Mucosa of rectum (tissue), 2 donors: ENCODE results near the gene FBXW2.

Experiments used
- H3K27ac ChIP-seq, 2 donors: one replicate each; pipeline ENCODE4 v1.7.0; 2013; ENCODE audit warnings: inconsistent platforms in 2 of 2, low read depth in 2 of 2, low read length in 2 of 2
- H3K27me3 ChIP-seq, 2 donors: one replicate each; pipeline ENCODE4 v1.7.0; 2013; ENCODE audit warnings: low read length in 2 of 2; ENCODE audit not compliant: control insufficient read depth in 2 of 2, insufficient read depth in 2 of 2
- H3K36me3 ChIP-seq, 2 donors: one replicate each; pipeline ENCODE4 v1.7.0; 2013; ENCODE audit warnings: low read length in 2 of 2; ENCODE audit not compliant: control insufficient read depth in 2 of 2, insufficient read depth in 2 of 2
- H3K4me1 ChIP-seq, 2 donors: one replicate each; pipeline ENCODE4 v1.7.0; 2013; ENCODE audit warnings: low read length in 2 of 2, mild to moderate bottlenecking in 1 of 2; ENCODE audit not compliant: control insufficient read depth in 2 of 2, insufficient read depth in 2 of 2
- H3K4me3 ChIP-seq, 2 donors: one replicate each; pipeline ENCODE4 v1.7.0; 2013; ENCODE audit warnings: low read length in 2 of 2
- H3K9ac ChIP-seq, 2 donors: one replicate each; pipeline ENCODE4 v1.7.0; 2013; ENCODE audit warnings: low read length in 2 of 2, low read depth in 1 of 2, mild to moderate bottlenecking in 1 of 2
- H3K9me3 ChIP-seq, 2 donors: one replicate each; pipeline ENCODE4 v1.7.0; 2013; ENCODE audit warnings: low read length in 2 of 2; ENCODE audit not compliant: control insufficient read depth in 2 of 2
- donor health status: healthy.
- donor health status: Normal muscosa, but diverticular disease.

The FBXW2 gene

GRCh38 chr9:120780367-120780766, 12.8 kb downstream of the FBXW2 start:
- Histone ChIP-seq H3K4me3 (no peak overlapping the region), H3K27me3 (no peaks in the 10 kb centered on the region), H3K27ac (no peak overlapping the region), H3K9me3 (no peaks in the 10 kb centered on the region), H3K4me1 (no peaks in the 10 kb centered on the region), H3K36me3 (peaks cover 19 to 29% of the 10 kb centered on the region in 2 donors), H3K9ac (no peak overlapping the region)

DNA sequence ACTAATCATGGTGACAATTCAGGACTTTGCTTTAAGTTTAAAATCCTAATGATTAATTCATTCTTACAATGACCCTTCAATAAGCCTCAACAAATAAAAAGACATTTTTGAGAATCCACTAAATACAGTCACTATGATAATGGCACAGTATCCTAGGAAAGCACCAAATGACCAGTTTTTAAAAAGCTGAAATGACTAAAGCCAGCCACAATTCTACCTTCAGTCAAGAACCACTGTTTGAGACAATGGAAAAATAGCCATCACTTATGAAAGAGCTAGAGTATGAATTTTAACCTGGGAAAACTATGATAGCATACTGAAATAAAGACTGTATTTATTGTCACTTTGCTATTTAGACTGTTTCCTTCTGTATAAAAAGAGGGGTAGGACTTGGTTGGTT, 14.0 kb downstream of the FBXW2 start:
- Histone ChIP-seq H3K4me1 (no peaks in the 10 kb centered on the region), H3K36me3 (peaks cover 25 to 32% of the 10 kb centered on the region in 2 donors), H3K9me3 (no peaks in the 10 kb centered on the region), H3K4me3 (no peak overlapping the region), H3K9ac (no peak overlapping the region), H3K27ac (no peak overlapping the region), H3K27me3 (no peaks in the 10 kb centered on the region)

DNA sequence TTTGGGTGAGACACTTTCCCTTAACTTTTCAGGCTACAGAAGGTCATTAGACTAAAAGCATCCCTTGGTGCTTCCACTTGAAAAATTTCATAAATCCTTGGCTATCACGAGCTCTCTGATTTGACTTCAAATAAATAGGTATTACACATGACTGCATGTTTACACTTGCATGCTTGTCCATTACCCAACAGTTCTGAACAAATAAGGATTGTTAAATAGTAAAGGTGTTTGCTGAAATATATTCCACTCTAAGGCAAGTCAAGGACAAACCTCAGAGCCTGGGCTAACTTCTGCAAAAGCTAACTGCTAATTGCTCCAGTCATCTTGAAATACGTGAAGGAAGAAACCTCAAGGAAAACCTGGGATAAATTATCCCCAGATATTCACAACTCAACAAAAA, 14.5 kb downstream of the FBXW2 start:
- no peak overlapping the region for H3K27ac ChIP-seq
- no peaks in the 10 kb centered on the region for H3K9me3 ChIP-seq

DNA sequence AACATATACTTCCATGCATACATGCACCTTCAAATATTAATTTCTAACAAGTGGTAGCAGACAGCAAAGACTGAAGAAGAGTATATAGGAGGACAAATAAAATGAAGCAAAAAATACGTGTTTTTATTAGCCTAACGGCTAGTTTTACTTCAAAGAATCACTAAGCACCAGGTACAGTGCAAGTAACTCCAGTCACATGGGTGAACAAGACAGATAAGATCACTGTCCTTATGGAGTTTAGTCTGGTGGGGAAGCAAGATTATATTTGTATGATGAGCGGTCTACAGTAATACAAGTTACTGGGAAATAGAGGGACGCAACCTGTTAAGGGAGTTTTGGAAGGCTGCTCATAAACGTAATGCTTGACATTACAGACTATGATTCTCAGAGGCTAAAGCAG, 16.0 kb downstream of the FBXW2 start:
- Histone ChIP-seq H3K9me3 (no peaks in the 10 kb centered on the region), H3K27me3 (no peaks in the 10 kb centered on the region), H3K36me3 (peaks cover 31 to 38% of the 10 kb centered on the region in 2 donors), H3K9ac (no peak overlapping the region), H3K4me3 (no peak overlapping the region), H3K4me1 (no peaks in the 10 kb centered on the region), H3K27ac (no peak overlapping the region)

More for the DNA sequence above, 14.5 kb downstream of the FBXW2 start:
- peaks cover 27 to 32% of the 10 kb centered on the region in 2 donors for H3K36me3 ChIP-seq
- H3K4me1 ChIP-seq: no peaks in the 10 kb centered on the region
- no peaks in the 10 kb centered on the region for H3K27me3 ChIP-seq
- no peak overlapping the region for H3K9ac ChIP-seq
- no peak overlapping the region for H3K4me3 ChIP-seq

DNA sequence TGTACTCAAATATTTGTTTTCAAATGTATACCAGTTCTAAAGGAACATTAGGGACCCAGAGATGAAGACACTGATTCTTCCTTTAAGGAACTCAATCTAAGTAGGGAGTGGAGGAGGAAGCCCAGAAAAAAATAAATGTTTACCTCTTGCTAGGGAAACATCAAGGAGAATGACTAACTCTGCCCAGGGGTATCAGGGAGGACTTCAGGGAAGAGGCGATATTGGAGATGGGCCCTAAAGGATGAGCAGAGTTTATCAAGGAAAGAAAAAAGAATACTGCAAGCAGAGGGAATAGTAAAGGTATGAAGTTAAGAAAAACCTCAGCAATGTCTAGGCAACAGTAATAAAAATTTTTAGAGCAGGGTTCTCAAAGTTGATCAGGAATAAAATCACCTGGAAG, 16.4 kb downstream of the FBXW2 start:
- Histone ChIP-seq H3K4me3 (no peak overlapping the region), H3K4me1 (no peaks in the 10 kb centered on the region), H3K27ac (no peak overlapping the region), H3K9ac (no peak overlapping the region), H3K9me3 (no peaks in the 10 kb centered on the region), H3K27me3 (no peaks in the 10 kb centered on the region), H3K36me3 (peaks cover 31 to 38% of the 10 kb centered on the region in 2 donors)

DNA sequence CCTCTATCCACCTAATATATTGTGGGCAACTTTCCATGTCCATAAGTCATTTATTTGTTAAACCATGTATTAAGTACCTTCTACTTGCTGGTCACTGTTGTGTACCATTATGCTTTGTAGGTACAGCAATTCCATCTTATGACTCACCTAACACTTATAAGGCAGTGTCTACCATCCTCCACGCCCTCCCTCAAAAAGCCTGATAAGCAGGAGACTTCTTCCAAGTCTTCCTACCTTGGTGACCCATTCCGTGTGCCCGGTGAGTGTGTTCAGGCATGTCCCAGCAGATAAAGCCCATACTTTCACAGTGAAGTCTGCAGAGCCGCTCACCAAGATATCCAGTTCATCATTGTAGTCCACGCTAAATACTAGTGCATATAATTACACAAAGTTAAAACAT, 17.4 kb downstream of the FBXW2 start:
- Histone ChIP-seq H3K9ac (no peak overlapping the region), H3K36me3 (peaks cover 38 to 42% of the 10 kb centered on the region in 2 donors), H3K4me3 (no peak overlapping the region), H3K4me1 (no peaks in the 10 kb centered on the region), H3K9me3 (no peaks in the 10 kb centered on the region), H3K27me3 (no peaks in the 10 kb centered on the region), H3K27ac (no peak overlapping the region)

DNA sequence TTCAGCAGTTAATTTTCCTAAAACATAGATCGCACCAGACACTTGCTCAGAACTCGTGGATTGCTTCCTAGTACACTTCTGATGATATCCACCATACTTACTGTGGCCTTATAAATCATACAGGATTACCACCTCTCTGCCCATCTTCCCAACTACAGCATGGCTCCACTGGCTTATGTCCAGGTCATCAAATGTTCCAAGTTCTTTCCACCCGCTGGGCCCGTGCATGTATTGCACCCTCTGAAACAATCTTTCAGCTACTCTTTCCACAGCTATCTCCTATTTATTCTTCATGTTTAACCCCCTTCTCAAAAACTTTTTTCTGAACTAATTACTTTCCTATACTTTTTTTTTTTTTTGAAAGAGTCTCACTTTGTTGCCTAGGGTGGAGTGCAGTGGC, 18.5 kb downstream of the FBXW2 start:
- Histone ChIP-seq H3K9me3 (no peaks in the 10 kb centered on the region), H3K9ac (no peak overlapping the region), H3K4me1 (no peaks in the 10 kb centered on the region), H3K27ac (no peak overlapping the region), H3K27me3 (no peaks in the 10 kb centered on the region), H3K36me3 (peaks cover 41 to 43% of the 10 kb centered on the region in 2 donors), H3K4me3 (no peak overlapping the region)

- H3K36me3 ChIP-seq: peaks cover 42 to 51% of the 10 kb centered on the region in 2 donors
Measured at GRCh38 chr9:120773256-120773655, 20.0 kb downstream of the FBXW2 start.

GRCh38 chr9:120770931-120771330, 22.3 kb downstream of the FBXW2 start:
- Histone ChIP-seq H3K4me1 (no peaks in the 10 kb centered on the region), H3K36me3 (peaks cover 39 to 49% of the 10 kb centered on the region in 2 donors), H3K9ac (no peak overlapping the region), H3K27ac (no peak overlapping the region), H3K4me3 (no peak overlapping the region), H3K9me3 (no peaks in the 10 kb centered on the region), H3K27me3 (no peaks in the 10 kb centered on the region)

More at GRCh38 chr9:120773256-120773655, 20.0 kb downstream of the FBXW2 start:
- H3K27me3 ChIP-seq: no peaks in the 10 kb centered on the region
- H3K4me3 ChIP-seq: no peak overlapping the region
- no peaks in the 10 kb centered on the region for H3K9me3 ChIP-seq
- no peaks in the 10 kb centered on the region for H3K4me1 ChIP-seq
- H3K27ac ChIP-seq: no peak overlapping the region
- no peak overlapping the region for H3K9ac ChIP-seq

DNA sequence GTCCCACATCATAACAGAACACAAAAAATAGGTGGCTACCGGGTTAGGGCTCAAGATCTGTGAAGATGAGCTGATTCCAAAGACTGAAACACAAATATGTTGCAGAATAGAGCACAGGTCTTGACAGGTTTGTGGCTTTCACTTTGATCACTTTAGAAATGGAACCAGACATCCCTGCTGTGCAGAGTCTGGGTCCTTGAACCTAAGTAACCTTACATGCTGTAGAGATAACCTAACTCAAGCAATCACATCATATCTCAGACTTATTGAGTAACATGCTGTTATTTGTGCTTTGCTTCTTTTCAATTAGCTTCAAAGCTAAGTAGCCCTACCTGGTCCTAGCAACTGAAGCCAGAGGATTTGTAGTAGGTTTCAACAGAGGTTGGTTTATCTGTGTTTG, 24.3 kb downstream of the FBXW2 start:
- Histone ChIP-seq H3K4me3 (no peak overlapping the region), H3K9me3 (no peaks in the 10 kb centered on the region), H3K27ac (no peak overlapping the region), H3K9ac (no peak overlapping the region), H3K4me1 (no peaks in the 10 kb centered on the region), H3K36me3 (peaks cover 45 to 49% of the 10 kb centered on the region in 2 donors), H3K27me3 (no peaks in the 10 kb centered on the region)

- no peaks in the 10 kb centered on the region for H3K9me3 ChIP-seq
- H3K27ac ChIP-seq: no peak overlapping the region
- H3K4me1 ChIP-seq: no peaks in the 10 kb centered on the region
- H3K27me3 ChIP-seq: no peaks in the 10 kb centered on the region
- H3K4me3 ChIP-seq: no peak overlapping the region
- no peak overlapping the region for H3K9ac ChIP-seq
- H3K36me3 ChIP-seq: peaks cover 45 to 50% of the 10 kb centered on the region in 2 donors
Measured at GRCh38 chr9:120768247-120768646, 25.0 kb downstream of the FBXW2 start.
